Ovary (tissue), 3 donors: ENCODE results near the gene REEP3.
"Not testable (repeated sequence)": the region's sequence is repeated elsewhere in the genome, so short reads cannot be mapped to it uniquely, and the experiment has no call there.

ENCODE experiments used
- POLR2A ChIP-seq: fragments of 450-650 bp; IDR thresholded peaks from one replicate; pipeline ENCODE4 v1.6.1; 2017; ENCODE audit warnings: antibody characterized with exemption, mild to moderate bottlenecking, moderate library complexity
- TF ChIP-seq, protein P1 (sequence below), 3 donors: fragments of 450-650 bp in 2 of 3; fragments of 200-600 bp in 1 of 3; IDR thresholded peaks; one replicate each; pipeline versions ENCODE4 v1.5.1 to v1.8.0; 2016 to 2022; ENCODE audit warnings: antibody characterized with exemption in 3 of 3, mild to moderate bottlenecking in 1 of 3
- donor health status: DM: no; HTN: no; CAD: no.

- not testable (repeated sequence) for TF ChIP-seq POLR2A
- TF ChIP-seq, protein P1, sequence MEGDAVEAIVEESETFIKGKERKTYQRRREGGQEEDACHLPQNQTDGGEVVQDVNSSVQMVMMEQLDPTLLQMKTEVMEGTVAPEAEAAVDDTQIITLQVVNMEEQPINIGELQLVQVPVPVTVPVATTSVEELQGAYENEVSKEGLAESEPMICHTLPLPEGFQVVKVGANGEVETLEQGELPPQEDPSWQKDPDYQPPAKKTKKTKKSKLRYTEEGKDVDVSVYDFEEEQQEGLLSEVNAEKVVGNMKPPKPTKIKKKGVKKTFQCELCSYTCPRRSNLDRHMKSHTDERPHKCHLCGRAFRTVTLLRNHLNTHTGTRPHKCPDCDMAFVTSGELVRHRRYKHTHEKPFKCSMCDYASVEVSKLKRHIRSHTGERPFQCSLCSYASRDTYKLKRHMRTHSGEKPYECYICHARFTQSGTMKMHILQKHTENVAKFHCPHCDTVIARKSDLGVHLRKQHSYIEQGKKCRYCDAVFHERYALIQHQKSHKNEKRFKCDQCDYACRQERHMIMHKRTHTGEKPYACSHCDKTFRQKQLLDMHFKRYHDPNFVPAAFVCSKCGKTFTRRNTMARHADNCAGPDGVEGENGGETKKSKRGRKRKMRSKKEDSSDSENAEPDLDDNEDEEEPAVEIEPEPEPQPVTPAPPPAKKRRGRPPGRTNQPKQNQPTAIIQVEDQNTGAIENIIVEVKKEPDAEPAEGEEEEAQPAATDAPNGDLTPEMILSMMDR (IDR thresholded peaks at IDR 0.05) = not testable (repeated sequence)
Observed at GRCh38 chr10:63492317-63492690, 28.9 kb upstream of the REEP3 start.
